Testis (tissue), 2 donors: Measurements from ENCODE around the gene MRM3.

ENCODE experiments used
- CTCF ChIP-seq, 3 experiments: fragments of 450-650 bp in 2 of 3; fragments of 200-600 bp in 1 of 3; sonication (generic) in 1 of 3; IDR thresholded peaks; one replicate each; pipeline ENCODE4 v1.5.1; 2016 to 2019; ENCODE audit warnings: antibody characterized with exemption in 3 of 3, mild to moderate bottlenecking in 2 of 3, moderate library complexity in 1 of 3
- POLR2A ChIP-seq: fragments of 450-650 bp; IDR thresholded peaks from one replicate; pipeline ENCODE4 v1.6.1; 2017; ENCODE audit warnings: antibody characterized with exemption, mild to moderate bottlenecking, moderate library complexity

DNA sequence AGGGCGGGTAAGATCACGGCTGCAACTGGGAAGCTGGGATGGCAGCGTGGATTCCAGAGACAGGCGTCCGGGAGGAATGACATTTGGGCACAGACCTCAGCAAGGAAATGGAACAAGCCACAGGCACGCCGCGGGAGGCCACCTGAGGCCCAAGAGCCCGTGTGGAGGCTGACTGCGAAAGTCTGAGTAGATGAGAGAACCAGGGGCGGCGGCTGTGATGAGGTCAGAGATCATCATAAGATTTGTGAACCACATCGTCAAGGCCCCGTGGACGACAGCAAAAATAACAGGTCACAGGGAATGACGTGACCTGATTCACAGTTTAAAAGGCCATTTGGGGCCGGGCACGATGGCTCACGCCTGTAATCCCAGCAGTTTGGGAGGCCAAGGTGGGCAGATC is 48.2 kb downstream of the MRM3 start:
- TF ChIP-seq POLR2A (no peak), CTCF (IDR thresholded peaks at IDR 0.05) (no peak)
